NCI-H146 (cell line): Measurements from ENCODE around the gene DCAF8.
A peak's percentile ranks its signal among the peaks of the same experiment; 100 is the strongest.

Source experiments
- DNase-seq: peaks from one replicate; lab custom pipeline; 2025; lab: John Stamatoyannopoulos, UW

Gene DCAF8

GRCh38 chr1:160169553-160170399 lies 92.6 kb downstream of the DCAF8 start:
- DNase-seq: peak; percentile 98

- no peak for DNase-seq
Measured at GRCh38 chr1:160168609-160169369, 93.6 kb downstream of the DCAF8 start.

DNA sequence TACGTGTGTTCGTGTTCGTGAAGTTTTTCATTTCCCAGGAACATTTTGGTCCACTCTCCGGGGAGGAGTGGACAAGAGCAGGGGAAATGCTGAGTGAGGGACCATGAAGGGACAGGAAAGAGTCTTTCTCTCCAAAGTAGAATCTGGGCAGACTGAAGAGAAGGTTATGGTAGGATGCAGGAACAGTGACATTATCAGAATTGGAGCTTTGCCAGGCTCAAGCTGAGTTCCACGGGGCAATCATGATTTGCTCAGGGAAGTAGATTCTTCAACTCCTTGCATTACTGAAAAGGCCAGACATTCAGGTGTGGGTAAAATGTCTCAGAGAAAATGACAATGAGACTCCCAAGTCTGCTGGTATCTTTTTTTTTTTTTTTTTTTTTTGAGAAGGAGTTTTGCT lies 94.3 kb downstream of the DCAF8 start:
- peak; percentile 43 for DNase-seq

DNA sequence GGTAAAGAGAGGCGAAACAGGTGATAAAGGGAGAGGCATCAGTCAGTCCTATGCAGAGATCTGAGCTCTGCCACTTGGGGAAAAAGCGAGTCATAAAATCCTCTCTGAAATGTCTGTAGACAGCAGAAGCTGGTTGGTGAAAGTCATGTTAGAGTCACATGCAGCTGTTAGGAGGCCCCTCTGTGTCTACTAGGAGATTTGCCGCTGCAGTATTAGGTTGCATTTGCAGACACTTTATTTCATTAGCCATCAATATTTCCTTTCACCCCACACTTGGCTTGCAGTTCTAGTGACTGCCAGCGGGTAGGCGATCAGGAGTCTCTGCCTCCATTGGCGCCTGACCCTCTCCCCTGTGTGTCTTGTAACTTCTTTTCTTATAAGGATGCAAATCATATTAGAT lies 94.8 kb downstream of the DCAF8 start:
- DNase-seq: peak; percentile 26

- DNase-seq: peak; percentile 21
Measured at GRCh38 chr1:160167056-160167455, 95.3 kb downstream of the DCAF8 start.

GRCh38 chr1:160166166-160166868 lies 96.0 kb downstream of the DCAF8 start:
- no peak for DNase-seq
